Measurements from ENCODE around the gene CHIC1. TPM values are rescaled to one million over a fixed set of nuclear protein-coding genes. Genes with fewer than 3 reads are reported as not detected.

CHIC1 gene
- total RNA-seq: 3.4 and 5.3 TPM in 2 replicates

GRCh38 chrX:73562984-73563737 lies at the start of gene CHIC1:
CHIC1 (plus strand) TSS chrX:73563197; CDS start chrX:73563285, 88 bp downstream.

Other genes starting within 250 kb of the CHIC1 start
- gene CDX4, start 116.1 kb upstream of the CHIC1 start, total RNA-seq: not detected in 2 replicates